GM18870 (cell line): ENCODE measurements around the gene JSRP1.

Experiments used
- ATAC-seq: cut with Tn5 transposase; IDR thresholded peaks from one replicate; pipeline ENCODE4 v1.9.1; 2021; ENCODE audit warnings: moderate library complexity; ENCODE audit not compliant: unreplicated experiment

The JSRP1 gene

DNA sequence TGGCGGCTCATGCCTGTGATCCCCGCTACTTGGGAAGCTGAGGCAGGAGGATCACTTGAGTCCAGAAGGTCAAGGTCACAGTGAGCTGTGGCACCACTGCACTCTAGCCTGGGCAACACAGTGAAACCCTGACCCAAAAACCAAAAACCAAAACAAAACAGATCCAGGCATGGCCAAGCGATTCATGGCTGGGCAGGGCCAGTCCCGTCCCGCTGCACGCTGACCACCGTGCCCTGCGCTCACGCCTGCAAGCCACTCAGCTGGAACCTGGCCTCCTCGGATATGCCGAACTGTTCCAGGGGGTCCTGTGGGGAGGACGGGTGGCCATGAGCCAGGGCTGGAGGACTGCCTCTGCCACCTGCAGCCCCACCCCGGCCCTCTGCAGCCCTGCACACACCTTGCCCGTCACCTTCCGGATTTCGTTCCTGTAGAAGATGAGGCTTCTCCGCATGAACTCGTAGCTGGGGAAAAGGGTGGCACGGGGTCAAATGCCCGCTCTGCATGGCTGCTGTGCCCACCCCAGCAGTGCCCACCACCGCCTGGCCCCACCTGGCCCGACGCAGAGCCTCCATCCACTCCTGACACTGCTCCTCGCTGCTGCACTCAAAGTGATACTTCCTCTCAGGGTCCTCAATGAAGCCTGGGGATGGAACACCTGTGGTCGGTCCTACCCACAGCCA is 22.5 kb downstream of the JSRP1 start:
- no peak for ATAC-seq

DNA sequence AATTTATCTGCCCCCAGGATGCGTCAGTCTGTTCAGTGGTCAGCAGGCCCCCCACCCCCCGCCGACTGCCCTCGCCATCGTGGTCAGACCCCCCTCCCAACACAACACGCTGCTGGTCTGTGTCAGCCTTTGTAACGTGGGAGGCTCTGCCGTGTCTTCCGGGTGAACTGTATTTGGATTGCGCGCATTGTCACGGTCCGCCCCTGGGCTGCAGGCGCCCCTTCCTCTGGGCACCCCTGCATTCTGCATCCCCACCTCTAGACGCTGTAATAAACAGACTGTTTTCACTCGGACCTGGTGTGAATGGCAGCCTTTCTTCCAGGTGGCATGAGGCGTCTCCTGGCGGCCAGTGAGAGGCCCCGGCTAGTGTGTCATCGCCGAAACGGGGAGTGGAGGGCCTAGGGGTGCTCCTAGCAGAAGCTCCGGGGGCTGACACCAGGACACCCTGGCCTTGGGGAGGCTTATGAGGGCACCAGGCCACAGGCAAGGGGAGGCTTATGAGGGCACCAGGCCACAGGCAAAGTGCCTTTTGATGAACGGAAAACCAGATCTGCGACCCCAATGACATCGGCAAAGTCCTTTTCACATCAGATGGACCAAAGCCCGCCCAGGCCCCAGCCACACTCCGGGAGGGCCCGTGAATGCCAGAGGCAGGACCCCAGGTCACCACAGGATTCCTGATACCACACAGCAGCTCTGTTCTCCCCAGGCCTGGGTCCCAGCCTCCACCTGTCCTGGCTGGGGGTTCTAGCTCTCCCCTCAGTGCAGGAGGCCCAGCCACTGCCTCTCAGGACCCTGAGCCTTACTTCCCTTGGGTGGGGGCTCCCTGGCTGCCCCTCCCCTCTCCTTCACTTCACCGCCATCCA is 23.7 kb downstream of the JSRP1 start:
- no peak for ATAC-seq

DNA sequence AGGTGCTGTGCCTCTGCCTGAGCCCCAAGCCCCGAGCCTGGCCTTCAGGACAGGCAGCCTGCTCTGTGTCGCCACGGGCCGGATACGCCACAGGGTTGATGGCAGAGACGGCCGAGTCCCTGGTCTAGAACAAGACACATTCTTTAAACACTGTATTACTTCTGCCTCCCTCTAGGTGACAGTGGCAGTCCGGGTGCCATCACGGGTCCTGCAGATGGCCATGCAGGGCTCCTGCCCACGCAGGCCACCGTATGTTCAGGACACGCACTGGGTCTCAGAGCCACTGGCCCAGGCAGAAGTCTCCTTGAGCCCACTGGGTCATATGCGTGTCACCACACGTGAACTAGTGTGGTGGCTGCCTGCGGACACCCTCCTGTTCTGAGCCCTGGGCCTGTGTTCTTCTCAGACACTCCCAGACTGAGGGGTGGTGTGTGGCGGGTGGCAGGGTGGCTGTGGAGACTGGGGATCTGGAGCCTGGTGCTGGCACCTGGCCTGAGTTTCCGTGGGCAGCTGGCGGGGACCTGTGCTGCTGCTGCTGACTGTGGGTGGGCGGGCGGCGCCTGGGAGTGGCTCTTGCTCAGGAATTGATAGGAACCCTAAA is 24.5 kb downstream of the JSRP1 start:
- no peak for ATAC-seq

- ATAC-seq = no peak
Measured at GRCh38 chr19:2230807-2231533, 25.2 kb downstream of the JSRP1 start.

DNA sequence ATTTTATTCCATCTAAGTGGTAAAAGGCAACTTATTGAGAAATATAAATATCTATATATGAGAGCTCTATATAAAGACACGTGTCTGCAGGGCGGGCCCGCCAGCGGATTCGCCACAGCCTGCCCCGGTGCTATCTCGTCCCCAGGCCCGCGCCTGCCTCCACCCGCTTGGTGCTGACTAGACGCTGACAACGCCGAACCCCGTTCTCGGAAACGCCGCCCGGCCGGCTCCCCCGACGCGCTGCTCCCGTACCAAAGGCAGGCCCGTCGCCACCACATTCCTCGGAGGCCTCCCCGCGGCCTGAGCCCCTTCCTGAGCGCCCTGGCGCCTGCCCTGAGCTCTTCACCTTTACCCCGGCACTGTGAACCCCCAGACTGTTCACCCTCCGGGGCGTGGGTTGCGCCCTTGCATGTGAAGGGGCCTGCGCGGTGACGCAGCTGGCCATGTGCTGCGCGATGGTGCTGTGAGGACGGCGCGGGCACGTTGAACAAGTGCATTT is 26.1 kb downstream of the JSRP1 start:
- ATAC-seq = no peak

DNA sequence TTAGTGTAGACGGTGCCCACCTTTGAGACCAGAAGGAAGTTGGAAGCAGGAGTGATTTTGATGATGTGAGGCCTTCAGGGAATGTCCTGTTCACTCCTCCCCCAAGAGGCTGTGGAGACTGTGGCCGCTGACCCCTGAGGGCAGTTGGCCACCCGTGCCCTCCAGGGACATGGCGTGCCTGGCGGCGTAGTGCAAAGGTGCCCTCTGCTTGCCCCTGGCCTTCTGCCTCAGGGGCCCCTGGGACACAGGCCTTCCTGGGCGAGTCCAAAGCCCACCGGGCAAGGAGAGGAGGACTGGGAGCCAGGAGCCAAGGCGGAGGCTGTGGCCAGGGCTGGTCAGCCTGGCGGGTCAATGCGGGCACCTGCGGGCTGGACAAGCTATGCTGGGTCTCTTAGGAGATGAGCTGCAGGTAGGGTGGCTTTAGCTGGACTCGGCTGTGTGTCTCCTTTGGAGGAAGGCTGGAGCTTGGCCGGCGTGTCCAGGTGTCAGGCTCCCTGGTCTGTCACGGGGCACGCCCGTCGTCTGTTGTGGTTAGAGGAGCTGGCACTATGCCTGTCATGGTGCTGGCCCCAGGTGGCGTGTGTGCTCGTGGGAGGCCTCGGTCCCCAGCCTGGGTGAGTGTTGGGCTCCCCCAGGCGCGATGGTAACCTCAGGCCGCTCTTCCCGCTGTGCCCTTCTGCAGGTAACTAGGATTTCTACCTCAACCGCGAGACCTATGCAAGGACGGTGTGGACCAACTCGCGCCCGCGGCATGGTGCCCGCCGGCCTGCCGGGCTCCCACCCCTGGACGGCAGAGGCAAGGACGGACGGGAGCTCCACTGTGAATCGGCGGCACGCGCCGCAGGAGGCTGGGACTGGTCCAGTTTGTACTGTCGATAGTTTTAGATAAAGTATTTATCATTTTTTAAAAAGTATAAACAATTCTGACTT is 26.8 kb downstream of the JSRP1 start:
- ATAC-seq = no peak

DNA sequence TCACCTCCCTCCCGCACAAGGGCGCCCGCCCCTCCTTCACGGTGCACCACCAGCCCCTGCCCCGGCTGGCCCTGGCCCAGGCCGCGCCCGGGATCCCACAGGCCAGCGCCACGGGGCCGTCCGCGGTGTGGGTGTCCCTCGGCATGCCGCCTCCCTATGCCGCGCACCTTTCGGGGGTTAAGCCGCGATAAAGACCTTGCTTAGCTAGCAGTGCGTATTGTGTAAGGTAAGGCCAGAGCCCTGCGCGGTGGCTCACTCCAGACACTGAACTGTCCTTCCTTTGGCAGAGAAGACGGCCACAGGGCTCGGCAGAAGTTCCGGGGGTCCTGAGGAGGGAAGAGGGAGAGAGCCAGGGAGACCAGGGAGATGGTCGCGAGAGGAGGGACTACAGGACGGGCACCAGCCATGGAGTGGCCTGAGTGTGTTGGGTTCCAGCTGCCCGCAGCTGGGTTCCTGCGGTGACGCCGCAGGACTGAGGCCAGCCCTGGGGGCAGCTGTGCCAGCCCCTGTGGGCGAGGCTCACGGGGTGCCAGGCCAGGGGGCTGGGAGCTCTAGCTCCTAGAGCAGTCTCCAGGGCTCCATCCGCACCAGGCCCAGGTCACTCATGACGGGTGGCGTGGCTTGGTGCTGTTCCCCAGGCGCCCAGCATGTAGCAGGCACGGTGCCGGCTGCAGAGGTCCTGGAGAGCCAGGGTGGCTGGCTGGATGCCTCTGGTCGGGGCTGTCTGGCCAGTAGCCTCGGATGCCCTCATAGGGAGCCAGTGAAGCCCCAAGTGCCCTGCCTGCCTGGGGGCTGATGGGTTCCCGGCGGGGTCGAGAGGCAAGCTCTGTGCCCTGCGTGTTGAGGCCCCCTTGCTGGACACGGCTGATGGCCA is 27.8 kb downstream of the JSRP1 start:
- no peak for ATAC-seq

GRCh38 chr19:2227415-2228156 is 28.6 kb downstream of the JSRP1 start:
- ATAC-seq = no peak

DNA sequence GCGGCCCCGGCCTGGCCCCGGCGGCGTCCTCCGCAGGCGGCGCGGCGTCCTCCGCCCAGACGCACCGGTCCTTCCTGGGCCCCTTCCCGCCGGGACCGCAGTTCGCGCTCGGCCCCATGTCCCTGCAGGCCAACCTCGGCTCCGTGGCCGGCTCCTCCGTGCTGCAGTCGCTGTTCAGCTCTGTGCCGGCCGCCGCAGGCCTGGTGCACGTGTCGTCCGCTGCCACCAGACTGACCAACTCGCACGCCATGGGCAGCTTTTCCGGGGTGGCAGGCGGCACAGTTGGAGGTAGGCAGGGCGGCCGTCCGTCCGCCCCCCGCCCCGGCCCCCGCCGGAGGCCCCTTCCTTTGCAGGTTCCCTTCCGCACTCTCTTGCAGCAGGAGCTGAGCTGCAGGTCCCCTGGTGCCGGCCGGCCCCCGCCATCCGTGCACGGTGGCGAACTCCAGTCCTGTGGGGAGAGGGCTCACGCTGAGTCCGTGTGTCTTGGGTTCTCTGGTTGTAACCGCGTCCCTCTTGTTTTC is 29.3 kb downstream of the JSRP1 start:
- no peak for ATAC-seq

DNA sequence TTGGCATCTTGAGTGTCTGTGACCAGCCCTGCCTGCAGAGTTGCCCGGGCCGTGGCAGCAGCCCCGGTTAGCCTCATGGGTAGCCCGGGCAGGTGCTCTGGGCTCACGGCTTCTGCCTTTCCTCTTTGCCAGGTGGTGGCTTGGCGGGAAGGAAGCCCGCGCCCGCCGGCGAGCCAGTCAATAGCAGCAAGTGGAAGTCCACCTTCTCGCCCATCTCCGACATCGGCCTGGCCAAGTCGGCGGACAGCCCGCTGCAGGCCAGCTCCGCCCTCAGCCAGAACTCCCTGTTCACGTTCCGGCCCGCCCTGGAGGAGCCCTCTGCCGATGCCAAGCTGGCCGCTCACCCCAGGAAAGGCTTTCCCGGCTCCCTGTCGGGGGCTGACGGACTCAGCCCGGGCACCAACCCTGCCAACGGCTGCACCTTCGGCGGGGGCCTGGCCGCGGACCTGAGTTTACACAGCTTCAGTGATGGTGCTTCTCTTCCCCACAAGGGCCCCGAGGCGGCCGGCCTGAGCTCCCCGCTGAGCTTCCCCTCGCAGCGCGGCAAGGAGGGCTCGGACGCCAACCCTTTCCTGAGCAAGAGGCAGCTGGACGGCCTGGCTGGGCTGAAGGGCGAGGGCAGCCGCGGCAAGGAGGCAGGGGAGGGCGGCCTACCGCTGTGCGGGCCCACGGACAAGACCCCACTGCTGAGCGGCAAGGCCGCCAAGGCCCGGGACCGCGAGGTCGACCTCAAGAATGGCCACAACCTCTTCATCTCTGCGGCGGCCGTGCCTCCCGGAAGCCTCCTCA is 30.0 kb downstream of the JSRP1 start:
- ATAC-seq = no peak

GRCh38 chr19:2225415-2226050 is 30.7 kb downstream of the JSRP1 start:
- ATAC-seq = no peak

GRCh38 chr19:2224754-2225349 is 31.4 kb downstream of the JSRP1 start:
- no peak for ATAC-seq

DNA sequence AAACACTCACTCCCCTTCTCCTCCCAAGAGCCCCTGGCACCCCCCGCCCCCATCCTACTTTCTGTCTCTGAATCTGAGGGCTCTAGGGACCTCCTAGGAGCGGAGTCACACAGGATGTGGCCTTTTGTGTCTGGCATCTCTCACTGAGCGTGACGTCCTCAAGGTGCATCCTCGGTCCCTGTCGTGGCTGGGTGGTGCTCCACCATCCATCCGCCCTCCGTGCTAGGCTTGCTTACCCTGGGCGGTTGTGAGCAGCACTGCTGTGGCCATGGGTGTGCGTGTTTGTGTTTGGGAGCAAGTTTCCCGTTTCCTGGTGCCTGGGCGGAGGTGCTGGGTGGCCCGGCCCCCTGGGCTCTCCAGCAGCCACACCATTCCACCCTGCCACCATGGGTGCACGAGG is 32.3 kb downstream of the JSRP1 start:
- ATAC-seq = no peak

- no peak for ATAC-seq
Measured at GRCh38 chr19:2223391-2223790, 32.8 kb downstream of the JSRP1 start.

DNA sequence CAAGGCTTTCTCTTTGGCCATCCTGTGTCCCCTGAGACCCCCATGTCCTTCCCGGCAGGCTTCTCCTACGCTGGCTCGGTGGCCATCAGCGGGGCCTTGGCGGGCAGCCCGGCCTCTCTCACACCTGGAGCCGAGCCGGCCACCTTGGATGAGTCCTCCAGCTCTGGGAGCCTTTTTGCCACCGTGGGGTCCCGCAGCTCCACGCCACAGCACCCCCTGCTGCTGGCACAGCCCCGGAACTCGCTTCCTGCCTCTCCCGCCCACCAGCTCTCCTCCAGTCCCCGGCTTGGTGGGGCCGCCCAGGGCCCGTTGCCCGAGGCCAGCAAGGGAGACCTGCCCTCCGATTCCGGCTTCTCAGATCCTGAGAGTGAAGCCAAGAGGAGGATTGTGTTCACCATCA is 34.3 kb downstream of the JSRP1 start:
- no peak for ATAC-seq

- no peak for ATAC-seq
Measured at GRCh38 chr19:2221250-2221831, 34.9 kb downstream of the JSRP1 start.
